Measurements from ENCODE around the gene NECTIN1.

The NECTIN1 gene

DNA sequence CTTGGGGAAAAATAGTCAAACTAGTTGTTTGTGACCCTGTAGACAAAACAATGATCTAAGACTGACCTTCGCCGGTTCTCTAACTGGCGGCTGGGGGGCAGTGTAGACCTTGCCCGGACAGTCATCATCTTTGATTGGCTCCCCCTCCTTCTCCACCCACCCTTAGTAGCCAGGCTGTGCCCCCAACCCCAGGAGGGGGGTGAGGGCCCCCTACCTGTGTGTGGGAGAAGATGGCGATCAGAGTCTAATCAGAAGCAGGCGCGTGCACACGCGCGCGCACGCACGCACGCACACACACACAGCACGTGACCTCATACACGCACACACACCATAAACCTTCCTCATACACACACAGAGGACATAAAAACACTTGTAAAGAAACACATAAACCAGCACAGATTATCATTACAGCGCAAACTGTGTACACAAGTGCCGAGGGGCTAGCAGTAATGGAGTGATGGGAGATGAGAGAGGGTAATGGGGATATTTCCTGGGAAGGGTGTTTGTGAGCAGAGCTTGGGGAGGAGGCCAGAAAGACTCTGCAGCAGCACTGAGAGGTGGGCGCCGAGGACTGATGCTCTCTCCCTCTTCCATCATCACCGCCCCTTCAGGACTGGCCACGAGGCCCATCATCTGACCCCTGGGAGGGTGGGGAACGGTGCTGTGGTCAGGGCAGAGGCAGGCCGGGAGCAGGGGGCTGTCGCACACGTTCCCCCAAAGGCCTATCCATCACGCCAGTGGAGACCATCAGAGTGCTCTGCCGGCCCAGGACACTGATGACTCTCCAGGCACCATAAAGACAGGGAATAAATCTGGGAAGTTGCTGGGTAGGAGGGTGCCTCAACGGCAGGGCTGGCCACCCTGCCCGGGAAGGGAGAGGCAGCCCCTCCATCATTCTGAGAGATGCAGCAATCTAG lies 12.2 kb downstream of the NECTIN1 start:
- TF ChIP-seq, protein P1, sequence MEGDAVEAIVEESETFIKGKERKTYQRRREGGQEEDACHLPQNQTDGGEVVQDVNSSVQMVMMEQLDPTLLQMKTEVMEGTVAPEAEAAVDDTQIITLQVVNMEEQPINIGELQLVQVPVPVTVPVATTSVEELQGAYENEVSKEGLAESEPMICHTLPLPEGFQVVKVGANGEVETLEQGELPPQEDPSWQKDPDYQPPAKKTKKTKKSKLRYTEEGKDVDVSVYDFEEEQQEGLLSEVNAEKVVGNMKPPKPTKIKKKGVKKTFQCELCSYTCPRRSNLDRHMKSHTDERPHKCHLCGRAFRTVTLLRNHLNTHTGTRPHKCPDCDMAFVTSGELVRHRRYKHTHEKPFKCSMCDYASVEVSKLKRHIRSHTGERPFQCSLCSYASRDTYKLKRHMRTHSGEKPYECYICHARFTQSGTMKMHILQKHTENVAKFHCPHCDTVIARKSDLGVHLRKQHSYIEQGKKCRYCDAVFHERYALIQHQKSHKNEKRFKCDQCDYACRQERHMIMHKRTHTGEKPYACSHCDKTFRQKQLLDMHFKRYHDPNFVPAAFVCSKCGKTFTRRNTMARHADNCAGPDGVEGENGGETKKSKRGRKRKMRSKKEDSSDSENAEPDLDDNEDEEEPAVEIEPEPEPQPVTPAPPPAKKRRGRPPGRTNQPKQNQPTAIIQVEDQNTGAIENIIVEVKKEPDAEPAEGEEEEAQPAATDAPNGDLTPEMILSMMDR (IDR thresholded peaks at IDR 0.05; ENCODE audit: low read depth, low read length, missing control alignments) = no peak
- no peaks in the 10 kb centered on the region for H3K27me3 ChIP-seq (replicated peaks)
- no peak overlapping the region for H3K27ac ChIP-seq
- DNase-seq = no peak
- in situ Hi-C loops (cut with HindIII; ENCODE audit: low pct_ligation_motif_present, low sequenced_read_pairs) = no loop called here
- H3K4me3 ChIP-seq (ENCODE audit: low read depth, low read length) = no peak overlapping the region
- H3K36me3 ChIP-seq (replicated peaks) = no peaks in the 10 kb centered on the region

GRCh38 chr11:119714590-119714989 lies 14.4 kb downstream of the NECTIN1 start:
- in situ Hi-C loops (cut with HindIII; ENCODE audit: low pct_ligation_motif_present, low sequenced_read_pairs) = no loop called here
- H3K36me3 ChIP-seq (replicated peaks) = no peaks in the 10 kb centered on the region
- no peaks in the 10 kb centered on the region for H3K27me3 ChIP-seq (replicated peaks)
- no peak overlapping the region for H3K4me3 ChIP-seq (ENCODE audit: low read depth, low read length)
- DNase-seq = no peak
- H3K27ac ChIP-seq = no peak overlapping the region
- TF ChIP-seq, protein P1 (IDR thresholded peaks at IDR 0.05; ENCODE audit: low read depth, low read length, missing control alignments) = no peak

DNA sequence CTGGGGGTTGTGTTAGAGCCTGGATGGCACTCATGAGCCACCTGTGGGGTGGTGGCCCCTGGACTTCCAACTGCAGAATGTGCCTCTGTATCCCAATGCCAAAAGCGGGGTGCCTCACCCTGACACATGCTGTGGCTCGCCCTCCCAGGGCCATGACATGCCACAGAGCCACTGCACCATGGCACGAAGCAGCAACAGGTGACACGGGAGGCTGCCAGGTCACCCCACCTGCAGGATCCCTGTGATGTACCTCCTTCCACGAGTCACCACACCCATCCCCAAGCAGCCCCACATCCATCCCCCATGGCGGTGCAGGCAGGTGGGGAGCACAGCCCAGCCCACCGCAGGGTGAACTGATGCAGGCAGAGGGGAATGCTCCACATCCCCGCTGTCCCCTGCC lies 14.8 kb downstream of the NECTIN1 start:
- no peak for DNase-seq
- Histone ChIP-seq H3K4me3 (ENCODE audit: low read depth, low read length) (no peak overlapping the region), H3K27me3 (replicated peaks) (no peaks in the 10 kb centered on the region), H3K36me3 (replicated peaks) (no peaks in the 10 kb centered on the region), H3K27ac (no peak overlapping the region)
- in situ Hi-C loops (cut with HindIII; ENCODE audit: low pct_ligation_motif_present, low sequenced_read_pairs) = no loop called here
- TF ChIP-seq, protein P1 (IDR thresholded peaks at IDR 0.05; ENCODE audit: low read depth, low read length, missing control alignments) = no peak

GRCh38 chr11:119713359-119714040 lies 15.5 kb downstream of the NECTIN1 start:
- H3K27me3 ChIP-seq (replicated peaks) = no peaks in the 10 kb centered on the region
- H3K27ac ChIP-seq = no peak overlapping the region
- in situ Hi-C loops (cut with HindIII; ENCODE audit: low pct_ligation_motif_present, low sequenced_read_pairs) = no loop called here
- no peak overlapping the region for H3K4me3 ChIP-seq (ENCODE audit: low read depth, low read length)
- TF ChIP-seq, protein P1 (IDR thresholded peaks at IDR 0.05; ENCODE audit: low read depth, low read length, missing control alignments) = no peak
- DNase-seq = no peak
- no peaks in the 10 kb centered on the region for H3K36me3 ChIP-seq (replicated peaks)

DNA sequence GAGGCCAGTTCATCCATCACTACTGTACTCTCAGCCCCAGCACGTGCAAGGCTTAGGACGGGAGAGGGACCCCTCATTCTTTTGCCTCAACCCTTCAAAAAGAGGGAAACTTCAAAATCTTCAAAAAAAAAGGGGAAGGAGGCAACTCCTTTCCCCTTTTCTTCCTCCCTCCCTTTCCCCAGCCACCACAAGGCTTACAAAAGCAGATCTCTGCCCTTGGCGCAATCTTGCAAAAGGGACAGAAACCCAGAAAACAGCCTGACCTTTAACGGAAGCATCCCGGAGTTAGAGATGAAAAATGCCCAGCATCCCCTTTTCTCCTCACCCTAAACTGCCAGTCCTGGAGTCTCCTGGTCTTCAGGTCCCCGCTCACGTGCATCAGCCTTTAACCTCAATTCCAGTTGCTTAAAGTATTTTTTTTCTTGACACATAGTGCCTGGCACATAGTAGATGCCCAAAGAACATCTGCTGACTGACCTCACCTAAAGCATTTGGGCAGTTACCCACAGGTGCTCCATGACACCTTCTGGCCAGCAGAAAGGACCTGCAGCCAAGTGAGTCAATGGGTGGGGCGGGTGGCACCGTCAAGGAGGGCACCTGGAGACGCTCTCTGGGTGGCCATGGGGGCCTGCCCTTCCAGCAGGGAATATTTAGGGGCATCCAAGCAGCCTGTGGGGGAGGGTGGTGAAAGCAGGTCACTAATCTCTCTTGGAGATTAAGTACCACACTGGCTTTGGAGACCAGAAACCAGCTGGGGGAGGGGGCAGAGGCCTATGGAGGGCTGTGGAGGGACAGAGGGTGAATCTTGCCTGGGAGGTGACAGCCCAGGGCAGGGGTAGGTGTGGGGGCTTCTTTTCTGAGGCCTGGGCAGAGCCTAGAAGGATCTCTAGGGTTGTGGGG lies 16.3 kb downstream of the NECTIN1 start:
- H3K27ac ChIP-seq = no peak overlapping the region
- DNase-seq = no peak
- H3K4me3 ChIP-seq (ENCODE audit: low read depth, low read length) = no peak overlapping the region
- TF ChIP-seq, protein P1 (IDR thresholded peaks at IDR 0.05; ENCODE audit: low read depth, low read length, missing control alignments) = no peak
- no peaks in the 10 kb centered on the region for H3K36me3 ChIP-seq (replicated peaks)
- in situ Hi-C loops (cut with HindIII; ENCODE audit: low pct_ligation_motif_present, low sequenced_read_pairs) = no loop called here
- no peaks in the 10 kb centered on the region for H3K27me3 ChIP-seq (replicated peaks)

Data from brain microvascular endothelial cell (primary cell).